HG03469 (cell line): ENCODE results near the gene MARS2.
"Not testable (repeated sequence)": the region's sequence is repeated elsewhere in the genome, so short reads cannot be mapped to it uniquely, and the experiment has no call there.

ENCODE experiments used
- ATAC-seq: cut with Tn5 transposase; IDR thresholded peaks from one replicate; pipeline ENCODE4 v1.9.1; 2021; ENCODE audit warnings: mild to moderate bottlenecking, moderate library complexity, moderate number of reproducible peaks; ENCODE audit not compliant: unreplicated experiment

The MARS2 gene

GRCh38 chr2:197705121-197705911 is at the start of gene MARS2:
Gene MARS2, plus strand, starts transcription at chr2:197705369. Its CDS starts 37 bp downstream, at chr2:197705406.
- peak; percentile 82 for ATAC-seq

GRCh38 chr2:197657562-197657961 is 47.6 kb upstream of the MARS2 start:
- ATAC-seq = no peak

GRCh38 chr2:197661626-197662025 is 43.5 kb upstream of the MARS2 start:
- no peak for ATAC-seq

- ATAC-seq = no peak
These were observed 38.9 kb upstream of the MARS2 start for GRCh38 chr2:197666277-197666676.

- no peak for ATAC-seq
These were observed 36.9 kb upstream of the MARS2 start for GRCh38 chr2:197668296-197668695.

GRCh38 chr2:197669077-197669476 is 36.1 kb upstream of the MARS2 start:
- ATAC-seq = no peak

- no peak for ATAC-seq
These were observed 32.7 kb upstream of the MARS2 start for GRCh38 chr2:197672371-197672893.

- ATAC-seq = no peak
These were observed 32.1 kb upstream of the MARS2 start for GRCh38 chr2:197673106-197673505.

GRCh38 chr2:197673606-197674005 is 31.6 kb upstream of the MARS2 start:
- ATAC-seq = no peak

GRCh38 chr2:197674060-197674459 is 31.1 kb upstream of the MARS2 start:
- no peak for ATAC-seq

- no peak for ATAC-seq
These were observed 30.6 kb upstream of the MARS2 start for GRCh38 chr2:197674591-197674990.

GRCh38 chr2:197675246-197675645 is 29.9 kb upstream of the MARS2 start, which contains the start of gene RFTN2:
Gene RFTN2, minus strand, starts transcription at chr2:197675587. Its CDS starts 129 bp downstream, at chr2:197675458.
- ATAC-seq = no peak

GRCh38 chr2:197675711-197676188 is 29.4 kb upstream of the MARS2 start:
- no peak for ATAC-seq

GRCh38 chr2:197677056-197677455 is 28.1 kb upstream of the MARS2 start:
- ATAC-seq = no peak

GRCh38 chr2:197677483-197677882 is 27.7 kb upstream of the MARS2 start:
- no peak for ATAC-seq

GRCh38 chr2:197695206-197695605 is 10.0 kb upstream of the MARS2 start:
- ATAC-seq = not testable (repeated sequence)

GRCh38 chr2:197695971-197696370 is 9.2 kb upstream of the MARS2 start:
- ATAC-seq = not testable (repeated sequence)

- not testable (repeated sequence) for ATAC-seq
These were observed 8.6 kb upstream of the MARS2 start for GRCh38 chr2:197696571-197696970.

- not testable (repeated sequence) for ATAC-seq
These were observed 5.4 kb upstream of the MARS2 start for GRCh38 chr2:197699724-197700123.

- ATAC-seq = no peak
These were observed 4.2 kb upstream of the MARS2 start for GRCh38 chr2:197700960-197701359.

GRCh38 chr2:197704434-197705120 is 592 bp upstream of the MARS2 start:
- ATAC-seq = peak; percentile 25
